Esophagus muscularis mucosa (tissue), 4 donors: ENCODE data around the gene GLYATL3. TPM values are rescaled to one million over a fixed set of nuclear protein-coding genes. Genes with fewer than 3 reads are reported as not detected.
"Not testable (repeated sequence)": the region's sequence is repeated elsewhere in the genome, so short reads cannot be mapped to it uniquely, and the experiment has no call there.

ENCODE experiments used
- DNase-seq: peaks from one replicate; pipeline ENCODE4 v3.0.0-alpha.2; 2017; ENCODE audit errors: extremely low spot score
- H3K27ac ChIP-seq, 4 donors: fragments of 200-600 bp; sonication (generic); replicated peaks in 1 of 4; 1 replicate in 3 of 4; 2 replicates in 1 of 4; pipeline ENCODE4 v1.5.1; 2016 to 2019; ENCODE audit warnings: mild to moderate bottlenecking in 1 of 4
- H3K27me3 ChIP-seq, 4 donors: fragments of 200-600 bp; sonication (generic); one replicate each; pipeline versions ENCODE4 v1.5.1 to v1.6.0; 2016 to 2019
- H3K36me3 ChIP-seq, 4 donors: fragments of 200-600 bp; sonication (generic); one replicate each; pipeline ENCODE4 v1.5.1; 2016 to 2019
- H3K4me1 ChIP-seq, 4 donors: fragments of 200-600 bp; sonication (generic); one replicate each; pipeline ENCODE4 v1.5.1; 2016 to 2019
- H3K4me3 ChIP-seq, 4 donors: fragments of 200-600 bp; sonication (generic); 1 replicate in 2 of 4; 2 replicates in 2 of 4; pipeline ENCODE4 v1.5.1; 2016 to 2019; ENCODE audit warnings: mild to moderate bottlenecking in 4 of 4, moderate library complexity in 1 of 4
- H3K9me3 ChIP-seq, 4 donors: fragments of 200-600 bp; sonication (generic); 1 replicate in 3 of 4; 2 replicates in 1 of 4; pipeline ENCODE4 v1.5.1; 2016 to 2019
- CTCF ChIP-seq, 3 experiments: fragments of 200-600 bp in 2 of 3; fragments of 450-650 bp in 1 of 3; sonication (generic) in 2 of 3; IDR thresholded peaks; one replicate each; pipeline ENCODE4 v1.5.1; 2017 to 2019; ENCODE audit warnings: antibody characterized with exemption in 3 of 3, mild to moderate bottlenecking in 2 of 3, moderate library complexity in 1 of 3
- EP300 ChIP-seq: sonication (generic); formaldehyde crosslinking; IDR thresholded peaks from one replicate; pipeline ENCODE4 v1.6.1; 2017; ENCODE audit warnings: antibody characterized with exemption
- POLR2A ChIP-seq: fragments of 450-650 bp; IDR thresholded peaks from one replicate; pipeline ENCODE4 v1.6.1; 2017; ENCODE audit warnings: antibody characterized with exemption, moderate library complexity, mild to moderate bottlenecking, low read depth
- POLR2AphosphoS5 ChIP-seq, 2 donors: sonication (generic); formaldehyde crosslinking; IDR thresholded peaks; one replicate each; pipeline ENCODE4 v1.6.1; 2017; ENCODE audit warnings: antibody characterized with exemption in 2 of 2
- WGBS: methylation state at CpG from one replicate; pipeline ENCODE4 v1.1.5; 2018; 5-methylcytosine and 5-hydroxymethylcytosine counted together
- intact Hi-C: fragments of 100-400 bp; cut with DNase I; formaldehyde crosslinking; loops from one replicate; pipeline ENCODE4 v1.15.1; 2023
- total RNA-seq, 4 donors: library from RNA; depleted of rRNA; stranded (reverse); fragments of >200 nt; gene quantifications; one replicate each; pipeline versions ENCODE4 v1.1.0 to v1.2.1, GENCODE V29; 2016

Gene GLYATL3
- total RNA-seq, 4 donors from 2014 or later = not detected

DNA sequence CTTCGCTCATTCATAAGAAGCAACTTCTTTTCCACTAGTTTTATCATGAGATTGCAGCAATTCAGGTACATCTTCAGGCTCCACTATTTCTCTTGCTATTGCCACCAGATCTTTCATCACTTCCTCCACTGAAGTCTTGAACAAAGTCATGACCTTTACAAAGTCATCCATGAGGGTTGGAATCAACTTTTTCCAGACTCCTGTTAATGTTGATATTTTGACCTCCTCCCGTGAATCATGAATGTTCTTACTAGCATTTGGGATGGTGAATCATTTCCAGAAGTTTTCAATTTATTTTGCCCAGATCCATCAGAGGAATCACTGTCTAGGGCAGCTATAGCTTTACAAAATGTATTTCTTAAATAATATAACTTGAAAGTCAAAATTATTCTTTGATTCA, 35.0 kb upstream of the GLYATL3 start:
- 88% methylated on average over 2 of the region's 2 CpGs for WGBS
- H3K9me3 ChIP-seq = no peaks in the 10 kb centered on the region
- no peak overlapping the region for H3K27ac ChIP-seq
- no peaks in the 10 kb centered on the region for H3K36me3 ChIP-seq
- peaks cover 0 to 4% (median 0%) of the 10 kb centered on the region in 4 donors for H3K27me3 ChIP-seq
- intact Hi-C loops = no loop called here
- H3K4me3 ChIP-seq = no peak overlapping the region
- no peak for DNase-seq
- H3K4me1 ChIP-seq = peaks cover 19 to 39% (median 35%) of the 10 kb centered on the region in 4 donors
- TF ChIP-seq EP300 = no peak

GRCh38 chr6:49468042-49468441, 31.7 kb upstream of the GLYATL3 start:
- no peaks in the 10 kb centered on the region for H3K9me3 ChIP-seq
- intact Hi-C loops = no loop called here
- WGBS = 97% methylated on average over 8 of the region's 9 CpGs
- H3K4me1 ChIP-seq = peaks cover 8 to 9% (median 9%) of the 10 kb centered on the region in 4 donors
- peaks cover 0 to 18% (median 2%) of the 10 kb centered on the region in 4 donors for H3K36me3 ChIP-seq
- H3K27me3 ChIP-seq = no peaks in the 10 kb centered on the region
- H3K27ac ChIP-seq = no peak overlapping the region
- TF ChIP-seq EP300 = no peak
- DNase-seq = no peak
- no peak overlapping the region for H3K4me3 ChIP-seq

DNA sequence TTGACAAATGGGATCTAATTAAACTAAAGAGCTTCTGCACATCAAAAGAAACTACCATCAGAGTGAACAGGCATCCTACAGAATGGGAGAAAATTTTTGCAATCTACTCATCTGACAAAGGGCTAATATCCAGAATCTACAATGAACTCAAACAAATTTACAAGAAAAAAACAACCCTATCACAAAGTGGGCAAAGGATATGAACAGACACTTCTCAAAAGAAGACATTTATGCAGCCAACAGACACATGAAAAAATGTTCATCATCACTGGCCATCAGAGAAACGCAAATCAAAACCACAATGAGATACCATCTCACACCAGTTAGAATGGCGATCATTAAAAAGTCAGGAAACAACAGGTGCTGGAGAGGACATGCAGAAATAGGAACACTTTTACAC, 23.2 kb upstream of the GLYATL3 start:
- WGBS = 100% methylated on average over 2 of the region's 2 CpGs
- intact Hi-C loops, DNase-seq, H3K27me3 ChIP-seq, H3K4me3 ChIP-seq, H3K9me3 ChIP-seq, H3K4me1 ChIP-seq, H3K27ac ChIP-seq: not testable (repeated sequence)
- H3K36me3 ChIP-seq = peaks cover 0 to 31% (median 10%) of the 10 kb centered on the region in 4 donors

- H3K9me3 ChIP-seq = no peaks in the 10 kb centered on the region
- 96% methylated on average over 3 of the region's 3 CpGs for WGBS
- TF ChIP-seq POLR2AphosphoS5 (IDR thresholded peaks at IDR 0.05) (no peak), CTCF (IDR thresholded peaks at IDR 0.05) (no peak), EP300 (no peak), POLR2A (no peak)
- DNase-seq = no peak
- H3K36me3 ChIP-seq = peaks cover 0 to 22% (median 5%) of the 10 kb centered on the region in 4 donors
- H3K4me3 ChIP-seq = no peak overlapping the region
- no peaks in the 10 kb centered on the region for H3K4me1 ChIP-seq
- no peaks in the 10 kb centered on the region for H3K27me3 ChIP-seq
- no peak overlapping the region for H3K27ac ChIP-seq
- intact Hi-C loops = no loop called here
Measured at GRCh38 chr6:49479308-49479970, 20.3 kb upstream of the GLYATL3 start.

- H3K27ac ChIP-seq, DNase-seq, H3K27me3 ChIP-seq, intact Hi-C loops, H3K4me1 ChIP-seq, H3K4me3 ChIP-seq, H3K9me3 ChIP-seq: not testable (repeated sequence)
- 100% methylated on average over 4 of the region's 22 CpGs for WGBS
- peaks cover 0 to 22% (median 5%) of the 10 kb centered on the region in 4 donors for H3K36me3 ChIP-seq
Measured at GRCh38 chr6:49481846-49482245, 17.9 kb upstream of the GLYATL3 start.

GRCh38 chr6:49483380-49483779, 16.3 kb upstream of the GLYATL3 start:
- 80% methylated on average over 6 of the region's 14 CpGs for WGBS

DNA sequence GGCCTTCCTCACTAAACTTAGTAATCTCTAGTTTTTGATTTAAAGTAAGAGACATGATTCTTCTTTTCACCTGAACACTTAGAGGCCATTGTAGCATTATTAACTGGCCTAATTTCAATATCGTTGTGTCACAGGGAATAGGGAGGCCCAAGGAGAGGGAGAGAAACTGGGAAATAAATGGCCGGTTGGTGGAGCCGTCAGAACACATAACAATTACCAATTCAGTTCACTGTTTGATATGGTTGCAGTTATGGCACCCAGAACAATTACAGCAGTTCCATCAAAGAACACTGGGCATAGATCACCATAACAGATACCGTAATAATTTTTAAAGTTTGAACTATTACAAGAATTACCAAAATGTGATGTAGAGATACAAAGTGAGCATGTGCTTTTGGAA, 9.1 kb upstream of the GLYATL3 start:
- TF ChIP-seq POLR2A (no peak), CTCF (IDR thresholded peaks at IDR 0.05) (no peak), POLR2AphosphoS5 (IDR thresholded peaks at IDR 0.05) (no peak), EP300 (no peak)
- Histone ChIP-seq H3K4me3 (no peak overlapping the region), H3K4me1 (no peaks in the 10 kb centered on the region), H3K36me3 (peaks cover 14 to 67% (median 34%) of the 10 kb centered on the region in 4 donors), H3K27me3 (no peaks in the 10 kb centered on the region), H3K27ac (no peak overlapping the region), H3K9me3 (no peaks in the 10 kb centered on the region)
- intact Hi-C loops = no loop called here
- DNase-seq = no peak
- WGBS = 98% methylated on average over 4 of the region's 4 CpGs

More at GRCh38 chr6:49483380-49483779, 16.3 kb upstream of the GLYATL3 start:
- DNase-seq, H3K9me3 ChIP-seq, intact Hi-C loops, H3K4me1 ChIP-seq, H3K27me3 ChIP-seq, H3K4me3 ChIP-seq, H3K27ac ChIP-seq: not testable (repeated sequence)
- peaks cover under 1 to 26% (median 7%) of the 10 kb centered on the region in 4 donors for H3K36me3 ChIP-seq
